Type B pancreatic cell (in vitro differentiated cells): ENCODE data around the gene SOX30. TPM values are rescaled to one million over a fixed set of nuclear protein-coding genes. Genes with fewer than 3 reads are reported as not detected.

Experiments
- DNase-seq: peaks from one replicate; pipeline ENCODE4 v3.0.0; 2021; ENCODE audit warnings: mixed read lengths; ENCODE audit not compliant: unreplicated experiment; ENCODE audit errors: extremely low spot score
- H3K27ac Mint-ChIP-seq: 2 replicates; pipeline ENCODE4 v1.8.0; 2021; ENCODE audit warnings: mild to moderate bottlenecking, mixed read lengths
- H3K27me3 Mint-ChIP-seq: 2 replicates; pipeline ENCODE4 v1.8.0; 2021; ENCODE audit warnings: mixed read lengths
- H3K36me3 Mint-ChIP-seq: 2 replicates; pipeline ENCODE4 v1.8.0; 2021; ENCODE audit warnings: mixed read lengths
- H3K4me1 Mint-ChIP-seq: one replicate; pipeline ENCODE4 v1.8.0; 2021; ENCODE audit warnings: mixed read lengths; ENCODE audit not compliant: unreplicated experiment
- H3K4me3 Mint-ChIP-seq: 2 replicates; pipeline ENCODE4 v1.8.0; 2021; ENCODE audit warnings: mild to moderate bottlenecking, mixed read lengths
- H3K9me3 Mint-ChIP-seq: 2 replicates; pipeline ENCODE4 v1.8.0; 2021; ENCODE audit warnings: mixed read lengths
- CTCF ChIP-seq: fragments of 200-600 bp; sonication (generic); conservative IDR thresholded peaks from 2 replicates; pipeline ENCODE4 v1.5.0; 2021; ENCODE audit warnings: antibody characterized with exemption, mild to moderate bottlenecking
- total RNA-seq: library from RNA; stranded (reverse); gene quantifications from 2 replicates; pipeline ENCODE4 v1.2.1, GENCODE V29; 2021; ENCODE audit warnings: low replicate concordance

SOX30 gene
- total RNA-seq, 1 donor from 2014 or later: not detected

DNA sequence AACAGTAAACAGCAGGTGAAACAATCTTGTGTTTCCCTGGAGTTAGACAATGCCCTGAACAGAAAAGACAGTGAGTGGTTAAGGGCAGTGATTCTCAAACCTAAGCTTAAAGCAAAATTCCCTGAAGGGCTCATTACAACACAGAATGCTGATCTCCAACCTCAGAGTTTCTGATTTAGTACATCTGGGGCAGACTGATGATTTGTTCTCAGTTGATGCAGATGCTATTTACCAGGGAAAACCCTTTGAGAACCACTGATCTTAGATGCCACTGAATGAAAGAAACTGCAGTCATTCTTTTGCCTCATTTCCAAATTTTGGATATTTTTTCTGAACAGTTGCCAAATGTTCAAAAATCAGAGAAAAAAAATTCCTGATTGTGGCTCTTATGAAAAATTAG lies 58.0 kb downstream of the SOX30 start:
- H3K4me3 Mint-ChIP-seq: no peak overlapping the region
- H3K27ac Mint-ChIP-seq: no peak overlapping the region
- peaks cover 14% of the 10 kb centered on the region for H3K9me3 Mint-ChIP-seq
- no peaks in the 10 kb centered on the region for H3K36me3 Mint-ChIP-seq
- H3K4me1 Mint-ChIP-seq: peaks cover 8% of the 10 kb centered on the region
- no peak for DNase-seq
- H3K27me3 Mint-ChIP-seq: no peaks in the 10 kb centered on the region
- TF ChIP-seq CTCF: no peak

GRCh38 chr5:157593052-157593757 lies 59.0 kb downstream of the SOX30 start:
- no peak for TF ChIP-seq CTCF
- H3K27me3 Mint-ChIP-seq: no peaks in the 10 kb centered on the region
- peaks cover 5% of the 10 kb centered on the region for H3K9me3 Mint-ChIP-seq
- no peaks in the 10 kb centered on the region for H3K36me3 Mint-ChIP-seq
- H3K4me3 Mint-ChIP-seq: no peak overlapping the region
- no peak overlapping the region for H3K27ac Mint-ChIP-seq
- DNase-seq: no peak
- H3K4me1 Mint-ChIP-seq: peaks cover 8% of the 10 kb centered on the region

DNA sequence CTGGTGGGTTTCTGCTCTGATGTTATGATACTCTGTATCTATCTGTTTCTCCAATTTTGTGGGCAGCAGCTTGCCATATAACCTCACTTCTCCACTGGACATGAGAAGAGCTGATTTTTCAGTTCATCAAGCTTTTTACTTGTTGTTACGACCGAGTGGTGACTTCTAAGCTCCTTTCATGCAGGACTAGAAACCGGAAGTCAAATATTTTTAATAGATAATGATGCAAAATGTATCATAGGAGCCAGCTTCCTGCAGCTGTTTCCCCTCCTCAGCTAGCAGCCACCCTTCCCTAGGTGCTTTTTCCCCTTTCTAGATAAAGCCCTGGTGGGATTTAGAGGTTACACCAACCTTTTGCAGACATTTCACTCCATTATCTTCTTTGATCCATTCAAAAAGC lies 59.6 kb downstream of the SOX30 start:
- Mint-ChIP-seq H3K27me3 (no peaks in the 10 kb centered on the region), H3K4me3 (no peak overlapping the region), H3K9me3 (peaks cover 4% of the 10 kb centered on the region), H3K36me3 (no peaks in the 10 kb centered on the region), H3K27ac (no peak overlapping the region), H3K4me1 (peaks cover 8% of the 10 kb centered on the region)
- no peak for DNase-seq
- TF ChIP-seq CTCF: no peak

DNA sequence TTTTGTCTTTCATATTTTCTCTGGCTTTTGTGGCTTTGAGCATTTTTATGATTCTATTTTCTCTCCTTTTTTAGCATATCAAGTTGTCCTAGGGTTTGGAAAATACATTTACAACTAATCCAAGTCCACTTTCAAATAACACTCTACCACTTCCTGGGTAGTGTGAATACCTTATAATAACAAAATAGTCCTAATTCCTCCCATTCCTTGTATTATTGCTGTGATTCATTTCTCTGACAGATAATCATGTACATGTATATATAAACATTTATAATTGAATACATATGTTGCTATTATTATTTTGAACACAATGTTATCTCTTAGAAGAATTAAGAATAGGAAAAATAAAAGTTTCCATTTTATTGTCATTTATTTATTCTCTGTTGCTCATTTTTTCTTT lies 61.8 kb downstream of the SOX30 start:
- no peaks in the 10 kb centered on the region for H3K36me3 Mint-ChIP-seq
- peaks cover 4% of the 10 kb centered on the region for H3K9me3 Mint-ChIP-seq
- H3K27me3 Mint-ChIP-seq: no peaks in the 10 kb centered on the region

GRCh38 chr5:157584628-157585027 lies 67.6 kb downstream of the SOX30 start:
- no peak for TF ChIP-seq CTCF
- no peaks in the 10 kb centered on the region for H3K27me3 Mint-ChIP-seq
- H3K9me3 Mint-ChIP-seq: no peaks in the 10 kb centered on the region

More for the DNA sequence above, 61.8 kb downstream of the SOX30 start:
- Mint-ChIP-seq H3K4me3 (no peak overlapping the region), H3K4me1 (peaks cover 8% of the 10 kb centered on the region), H3K27ac (no peak overlapping the region)
- TF ChIP-seq CTCF: no peak
- DNase-seq: no peak

More at GRCh38 chr5:157584628-157585027, 67.6 kb downstream of the SOX30 start:
- Mint-ChIP-seq H3K4me3 (no peak overlapping the region), H3K27ac (no peak overlapping the region), H3K36me3 (no peaks in the 10 kb centered on the region), H3K4me1 (no peaks in the 10 kb centered on the region)
- DNase-seq: no peak
